ENCODE data around the gene MBD2.

The MBD2 gene

DNA sequence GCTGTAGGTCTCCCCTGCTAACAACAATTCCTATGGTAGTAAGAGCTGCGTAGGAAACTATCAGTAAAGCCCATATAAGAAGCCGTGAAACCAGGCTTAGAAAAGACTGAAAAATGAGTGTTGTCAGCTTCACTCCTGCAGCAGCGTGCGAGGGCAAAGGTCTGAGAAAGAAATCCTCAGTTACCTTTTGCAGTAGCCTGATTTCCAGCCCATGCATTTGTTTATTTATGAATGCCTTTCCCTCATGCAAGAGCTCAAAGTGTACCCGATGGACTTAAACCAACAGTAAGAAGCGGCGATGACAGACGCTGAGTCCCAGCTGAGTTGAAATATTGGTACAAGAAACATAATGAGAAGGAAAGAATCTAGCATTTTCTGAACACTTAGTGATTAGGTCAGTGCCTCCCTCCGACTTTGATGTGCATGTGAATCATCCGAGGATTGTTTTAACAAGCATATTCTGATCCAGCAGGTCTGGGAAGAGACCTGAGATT, 29.8 kb upstream of the MBD2 start:
- Histone ChIP-seq H3K9ac (ENCODE audit: low read length) (peak overlapping the region; percentile 30), H3K4me1 (ENCODE audit: control insufficient read depth, insufficient read depth, low read length) (peaks cover 65% of the 10 kb centered on the region), H3K36me3 (ENCODE audit: control insufficient read depth, insufficient read depth, low read length, severe bottlenecking) (no peaks in the 10 kb centered on the region), H3K27me3 (replicated peaks; ENCODE audit: control insufficient read depth, insufficient read depth, low read length) (no peaks in the 10 kb centered on the region), H3K9me3 (ENCODE audit: control insufficient read depth, low read length) (no peaks in the 10 kb centered on the region), H3K4me3 (ENCODE audit: low read length) (peak overlapping the region; percentile 43)
- peak; percentile 63 for DNase-seq (ENCODE audit: low read depth)

DNA sequence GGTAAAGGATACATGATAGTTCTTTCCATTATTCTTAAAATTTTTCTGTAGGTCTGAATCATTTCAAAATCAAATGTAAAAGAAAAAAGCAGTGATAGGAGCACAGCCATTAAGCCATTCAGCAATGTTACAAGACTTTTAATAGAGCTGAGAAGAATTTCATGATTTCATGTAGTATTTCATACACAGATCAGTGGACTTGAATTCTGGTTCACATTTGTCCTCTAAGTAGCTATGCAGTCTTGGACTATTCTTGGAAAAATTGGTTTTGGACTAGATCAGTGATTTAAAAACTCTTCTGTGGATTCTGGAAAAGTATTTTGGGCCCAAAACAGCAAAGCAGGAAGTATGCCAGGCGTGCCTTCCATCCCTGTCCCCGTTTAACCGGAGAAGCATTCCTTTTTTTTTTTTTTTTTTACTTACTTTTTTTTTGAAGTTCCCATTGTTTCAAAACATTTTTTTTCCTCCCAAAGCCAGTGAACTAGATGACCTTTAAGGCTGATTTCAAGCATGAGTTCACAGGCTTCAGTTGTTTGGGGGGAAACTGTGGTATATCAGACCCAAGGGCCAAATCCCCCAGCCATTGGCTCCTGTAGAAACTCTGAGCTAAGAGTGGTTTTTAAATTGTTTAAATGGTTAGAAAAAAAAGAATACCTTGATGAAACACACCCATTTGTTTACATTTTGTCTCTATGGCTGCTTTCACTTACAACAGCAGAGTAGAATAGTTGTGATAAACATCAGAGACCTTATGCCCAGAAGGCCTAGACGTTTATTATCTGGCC, 27.3 kb upstream of the MBD2 start:
- H3K27me3 ChIP-seq (replicated peaks; ENCODE audit: control insufficient read depth, insufficient read depth, low read length) = no peaks in the 10 kb centered on the region
- H3K36me3 ChIP-seq (ENCODE audit: control insufficient read depth, insufficient read depth, low read length, severe bottlenecking) = no peaks in the 10 kb centered on the region
- peaks cover 45% of the 10 kb centered on the region for H3K4me1 ChIP-seq (ENCODE audit: control insufficient read depth, insufficient read depth, low read length)
- no peaks in the 10 kb centered on the region for H3K9me3 ChIP-seq (ENCODE audit: control insufficient read depth, low read length)
- DNase-seq (ENCODE audit: low read depth) = no peak
- peak overlapping the region; percentile 17 for H3K4me3 ChIP-seq (ENCODE audit: low read length)
- peak overlapping the region; percentile 70 for H3K9ac ChIP-seq (ENCODE audit: low read length)

DNA sequence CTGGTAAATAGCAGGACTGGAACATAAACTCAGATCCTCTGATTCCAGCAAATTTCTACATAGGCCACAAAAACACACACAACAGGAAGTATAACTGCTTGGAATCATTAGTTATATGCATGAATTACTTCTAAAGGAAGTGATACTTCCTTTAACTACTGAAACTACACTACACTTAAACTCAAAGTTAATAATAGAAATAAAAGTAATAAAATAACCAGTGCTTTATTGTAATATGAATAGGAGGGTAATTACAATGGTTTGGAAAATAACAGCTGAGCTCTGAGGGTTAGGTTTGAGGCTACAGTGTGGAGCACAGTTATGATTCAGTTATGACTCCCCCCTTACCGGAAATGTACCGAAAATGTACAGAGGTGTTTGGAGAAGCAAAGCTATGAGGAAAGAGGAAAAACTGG, 26.4 kb upstream of the MBD2 start:
- no peaks in the 10 kb centered on the region for H3K9me3 ChIP-seq (ENCODE audit: control insufficient read depth, low read length)
- no peaks in the 10 kb centered on the region for H3K27me3 ChIP-seq (replicated peaks; ENCODE audit: control insufficient read depth, insufficient read depth, low read length)
- DNase-seq (ENCODE audit: low read depth) = no peak
- no peak overlapping the region for H3K4me3 ChIP-seq (ENCODE audit: low read length)
- H3K4me1 ChIP-seq (ENCODE audit: control insufficient read depth, insufficient read depth, low read length) = peaks cover 38% of the 10 kb centered on the region
- H3K36me3 ChIP-seq (ENCODE audit: control insufficient read depth, insufficient read depth, low read length, severe bottlenecking) = no peaks in the 10 kb centered on the region
- H3K9ac ChIP-seq (ENCODE audit: low read length) = peak overlapping the region; percentile 70

DNA sequence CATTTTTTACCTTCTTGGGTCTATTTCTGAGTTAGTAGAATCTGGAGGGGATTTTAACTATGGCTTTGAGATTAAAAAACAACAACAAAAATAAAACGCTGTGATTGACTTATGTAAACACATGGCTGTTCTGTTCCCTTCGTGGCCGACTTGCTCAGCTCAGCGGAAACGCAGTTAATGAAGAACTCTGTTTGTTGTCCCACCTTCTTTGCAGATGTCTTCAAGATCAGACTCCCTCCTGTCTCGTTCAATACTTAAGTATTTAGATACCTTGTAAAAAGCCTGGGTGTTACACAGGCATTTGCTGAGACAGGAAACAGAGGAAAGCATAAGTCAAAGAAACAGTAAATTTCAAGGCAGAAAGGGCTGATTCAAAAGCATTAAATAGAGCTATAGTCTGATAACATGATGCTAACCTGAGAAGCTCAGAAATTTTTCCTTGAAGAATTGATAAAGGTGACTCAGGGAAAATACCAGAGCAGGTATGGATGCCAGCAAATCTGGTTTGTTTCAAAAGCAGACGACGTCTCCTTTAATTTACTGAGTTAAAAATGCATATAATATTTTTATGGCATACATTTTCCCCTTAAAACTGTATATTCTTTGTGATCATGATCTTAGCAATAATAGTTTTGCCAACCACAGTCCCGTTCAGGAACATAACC, 23.2 kb upstream of the MBD2 start:
- H3K9ac ChIP-seq (ENCODE audit: low read length) = no peak overlapping the region
- no peaks in the 10 kb centered on the region for H3K9me3 ChIP-seq (ENCODE audit: control insufficient read depth, low read length)
- H3K36me3 ChIP-seq (ENCODE audit: control insufficient read depth, insufficient read depth, low read length, severe bottlenecking) = no peaks in the 10 kb centered on the region
- peaks cover 19% of the 10 kb centered on the region for H3K4me1 ChIP-seq (ENCODE audit: control insufficient read depth, insufficient read depth, low read length)
- DNase-seq (ENCODE audit: low read depth) = no peak
- H3K4me3 ChIP-seq (ENCODE audit: low read length) = no peak overlapping the region
- no peaks in the 10 kb centered on the region for H3K27me3 ChIP-seq (replicated peaks; ENCODE audit: control insufficient read depth, insufficient read depth, low read length)

DNA sequence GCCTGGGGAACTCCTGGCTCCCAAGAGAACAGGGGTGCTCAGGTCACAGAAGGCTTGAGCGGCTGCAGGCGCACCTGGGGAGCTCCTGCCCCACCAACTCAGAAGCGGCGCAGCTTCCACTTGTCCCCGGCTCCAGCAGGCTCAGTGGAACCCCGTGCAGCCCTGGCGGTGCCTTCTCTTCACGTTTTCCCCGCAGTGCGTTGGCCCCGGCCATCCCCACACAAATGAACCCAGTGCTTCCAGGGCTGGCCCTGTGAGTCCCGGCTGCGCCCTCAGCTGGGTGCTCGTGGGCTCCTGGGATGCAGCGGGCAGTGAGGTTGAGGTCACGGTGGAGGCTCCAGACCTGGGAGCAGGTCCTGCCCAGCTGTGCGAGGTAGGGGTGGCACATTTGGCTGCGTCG, 17.9 kb upstream of the MBD2 start:
- Histone ChIP-seq H3K4me1 (ENCODE audit: control insufficient read depth, insufficient read depth, low read length) (peaks cover 23% of the 10 kb centered on the region), H3K9ac (ENCODE audit: low read length) (no peak overlapping the region), H3K36me3 (ENCODE audit: control insufficient read depth, insufficient read depth, low read length, severe bottlenecking) (no peaks in the 10 kb centered on the region), H3K4me3 (ENCODE audit: low read length) (no peak overlapping the region), H3K9me3 (ENCODE audit: control insufficient read depth, low read length) (no peaks in the 10 kb centered on the region), H3K27me3 (replicated peaks; ENCODE audit: control insufficient read depth, insufficient read depth, low read length) (no peaks in the 10 kb centered on the region)
- no peak for DNase-seq (ENCODE audit: low read depth)

DNA sequence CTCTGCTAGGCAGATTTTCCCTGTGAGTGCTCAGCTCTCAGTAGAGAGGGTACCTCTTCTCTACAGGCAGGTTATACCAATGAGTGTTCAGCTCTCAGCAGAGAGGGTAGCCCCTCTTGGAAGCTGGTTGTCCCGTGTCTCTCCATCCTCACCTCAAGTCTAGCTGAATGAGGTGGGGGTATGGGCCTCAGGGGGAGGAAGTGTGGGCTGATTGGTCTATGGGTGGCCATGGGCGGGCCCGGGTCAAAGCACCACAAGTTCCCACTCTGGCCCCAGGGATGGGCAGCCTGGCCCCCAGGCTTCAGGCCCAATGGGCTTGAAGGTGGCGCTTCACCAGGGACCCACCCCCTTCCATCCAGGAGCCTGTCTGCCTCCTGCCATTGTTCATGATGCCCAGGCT, 17.0 kb upstream of the MBD2 start:
- H3K9me3 ChIP-seq (ENCODE audit: control insufficient read depth, low read length) = no peaks in the 10 kb centered on the region
- H3K27me3 ChIP-seq (replicated peaks; ENCODE audit: control insufficient read depth, insufficient read depth, low read length) = no peaks in the 10 kb centered on the region
- H3K36me3 ChIP-seq (ENCODE audit: control insufficient read depth, insufficient read depth, low read length, severe bottlenecking) = no peaks in the 10 kb centered on the region
- H3K4me3 ChIP-seq (ENCODE audit: low read length) = no peak overlapping the region
- no peak for DNase-seq (ENCODE audit: low read depth)
- H3K9ac ChIP-seq (ENCODE audit: low read length) = no peak overlapping the region
- H3K4me1 ChIP-seq (ENCODE audit: control insufficient read depth, insufficient read depth, low read length) = peaks cover 23% of the 10 kb centered on the region

DNA sequence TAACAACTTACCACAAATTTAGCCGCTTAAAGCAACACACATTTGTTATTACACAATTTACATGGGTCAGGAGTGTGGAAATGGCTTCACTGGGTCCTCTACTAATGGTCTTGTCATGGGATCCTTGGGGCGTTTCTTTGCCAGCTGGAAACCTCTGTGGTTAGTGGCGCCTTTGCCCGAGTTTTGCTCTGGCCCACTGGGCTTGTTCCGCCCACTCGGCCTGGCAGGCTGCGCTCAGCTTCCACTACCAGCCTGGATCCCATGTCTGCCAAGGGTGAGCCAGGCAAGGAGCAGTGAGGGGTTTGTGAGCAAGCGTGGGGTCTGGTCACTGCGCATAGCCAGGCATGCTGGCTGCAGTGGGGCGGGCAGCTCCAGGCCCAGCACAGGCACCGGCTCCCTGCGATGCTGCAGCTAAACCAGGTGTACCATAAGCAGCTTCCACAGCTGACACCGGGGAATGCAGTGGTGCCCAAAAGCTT, 16.2 kb upstream of the MBD2 start:
- Histone ChIP-seq H3K27me3 (replicated peaks; ENCODE audit: control insufficient read depth, insufficient read depth, low read length) (no peaks in the 10 kb centered on the region), H3K4me3 (ENCODE audit: low read length) (no peak overlapping the region), H3K4me1 (ENCODE audit: control insufficient read depth, insufficient read depth, low read length) (peaks cover 23% of the 10 kb centered on the region), H3K36me3 (ENCODE audit: control insufficient read depth, insufficient read depth, low read length, severe bottlenecking) (no peaks in the 10 kb centered on the region), H3K9me3 (ENCODE audit: control insufficient read depth, low read length) (no peaks in the 10 kb centered on the region), H3K9ac (ENCODE audit: low read length) (no peak overlapping the region)
- DNase-seq (ENCODE audit: low read depth) = no peak

DNA sequence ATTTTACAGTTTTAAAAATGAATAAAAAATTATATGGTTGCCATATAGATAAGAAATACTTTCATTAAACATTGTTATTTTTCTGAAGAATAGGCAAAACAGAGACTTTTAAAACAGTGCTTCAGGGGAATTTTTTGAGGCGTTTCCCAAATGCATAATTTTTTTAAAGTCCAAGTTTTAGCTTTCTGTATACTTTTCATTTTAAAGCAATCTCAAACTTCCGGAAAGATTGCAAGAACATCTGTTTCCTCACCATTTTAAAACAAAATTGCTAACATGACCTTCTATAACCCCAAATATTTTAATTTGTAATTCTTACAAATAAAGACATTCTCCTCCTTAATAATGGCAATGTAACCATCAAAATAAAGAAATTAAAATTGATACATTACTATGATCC, 15.1 kb upstream of the MBD2 start:
- Histone ChIP-seq H3K9me3 (ENCODE audit: control insufficient read depth, low read length) (no peaks in the 10 kb centered on the region), H3K4me1 (ENCODE audit: control insufficient read depth, insufficient read depth, low read length) (peaks cover 23% of the 10 kb centered on the region), H3K36me3 (ENCODE audit: control insufficient read depth, insufficient read depth, low read length, severe bottlenecking) (no peaks in the 10 kb centered on the region), H3K4me3 (ENCODE audit: low read length) (no peak overlapping the region), H3K9ac (ENCODE audit: low read length) (peak overlapping the region; percentile 39), H3K27me3 (replicated peaks; ENCODE audit: control insufficient read depth, insufficient read depth, low read length) (no peaks in the 10 kb centered on the region)
- DNase-seq (ENCODE audit: low read depth) = peak; percentile 27

DNA sequence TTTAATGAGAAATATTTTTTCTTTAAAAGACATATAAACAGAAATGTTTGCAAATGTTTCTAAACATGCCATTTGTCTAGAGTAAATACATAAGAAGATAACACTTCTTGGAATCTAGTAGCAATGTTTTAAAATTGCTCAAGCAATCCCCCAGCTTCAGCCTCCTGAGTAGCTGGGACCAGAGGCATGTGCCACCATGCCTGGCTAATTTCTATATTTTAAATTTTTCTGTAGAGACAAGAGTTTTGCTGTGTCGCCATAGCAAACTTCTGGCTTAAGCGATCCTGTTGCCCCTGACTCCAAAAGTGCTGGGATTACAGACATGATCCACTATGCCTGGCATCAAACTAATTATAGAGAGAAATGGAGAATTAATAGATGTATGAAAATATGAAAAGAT, 14.6 kb upstream of the MBD2 start:
- Histone ChIP-seq H3K27me3 (replicated peaks; ENCODE audit: control insufficient read depth, insufficient read depth, low read length) (no peaks in the 10 kb centered on the region), H3K9ac (ENCODE audit: low read length) (peak overlapping the region; percentile 39), H3K36me3 (ENCODE audit: control insufficient read depth, insufficient read depth, low read length, severe bottlenecking) (no peaks in the 10 kb centered on the region), H3K4me1 (ENCODE audit: control insufficient read depth, insufficient read depth, low read length) (peaks cover 23% of the 10 kb centered on the region), H3K4me3 (ENCODE audit: low read length) (no peak overlapping the region), H3K9me3 (ENCODE audit: control insufficient read depth, low read length) (no peaks in the 10 kb centered on the region)
- DNase-seq (ENCODE audit: low read depth) = peak; percentile 16

DNA sequence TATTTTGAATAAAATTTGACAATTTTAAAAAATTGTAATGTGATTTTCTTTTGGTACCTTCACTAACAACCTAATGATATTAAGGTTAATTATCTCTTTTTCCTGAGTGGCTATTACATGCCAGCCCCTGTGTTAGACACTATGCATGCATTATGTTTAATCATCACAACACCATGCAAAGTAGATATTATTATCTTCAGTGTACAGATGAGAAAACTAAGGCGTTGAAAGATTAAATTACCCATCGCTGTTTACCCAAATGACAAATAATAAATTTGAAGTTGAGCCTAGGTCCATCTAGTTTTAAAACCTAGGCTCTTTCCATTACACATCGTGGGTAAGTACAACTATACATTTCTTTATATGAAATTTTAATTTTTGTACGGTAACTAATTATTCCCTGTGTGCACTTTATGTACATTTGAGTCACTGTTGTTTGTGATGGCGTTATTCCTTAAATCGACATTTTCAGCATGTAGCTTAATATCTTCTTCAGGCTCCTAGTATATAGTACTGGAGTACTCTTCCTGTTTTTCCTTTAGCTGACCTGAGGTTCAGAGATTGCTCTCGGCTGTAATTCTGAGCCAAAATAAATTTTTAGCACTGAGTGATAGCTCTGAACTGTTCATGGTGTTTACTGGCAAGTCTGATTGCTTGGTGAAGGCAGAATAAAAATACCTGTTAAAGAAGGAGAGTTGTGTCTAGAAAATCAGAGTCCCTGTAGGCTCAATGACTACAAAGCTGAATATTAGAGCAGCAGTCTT, 13.9 kb upstream of the MBD2 start:
- DNase-seq (ENCODE audit: low read depth) = no peak
- H3K9me3 ChIP-seq (ENCODE audit: control insufficient read depth, low read length) = no peaks in the 10 kb centered on the region
- no peak overlapping the region for H3K4me3 ChIP-seq (ENCODE audit: low read length)
- H3K4me1 ChIP-seq (ENCODE audit: control insufficient read depth, insufficient read depth, low read length) = peaks cover 23% of the 10 kb centered on the region
- H3K27me3 ChIP-seq (replicated peaks; ENCODE audit: control insufficient read depth, insufficient read depth, low read length) = no peaks in the 10 kb centered on the region
- H3K9ac ChIP-seq (ENCODE audit: low read length) = no peak overlapping the region
- no peaks in the 10 kb centered on the region for H3K36me3 ChIP-seq (ENCODE audit: control insufficient read depth, insufficient read depth, low read length, severe bottlenecking)

DNA sequence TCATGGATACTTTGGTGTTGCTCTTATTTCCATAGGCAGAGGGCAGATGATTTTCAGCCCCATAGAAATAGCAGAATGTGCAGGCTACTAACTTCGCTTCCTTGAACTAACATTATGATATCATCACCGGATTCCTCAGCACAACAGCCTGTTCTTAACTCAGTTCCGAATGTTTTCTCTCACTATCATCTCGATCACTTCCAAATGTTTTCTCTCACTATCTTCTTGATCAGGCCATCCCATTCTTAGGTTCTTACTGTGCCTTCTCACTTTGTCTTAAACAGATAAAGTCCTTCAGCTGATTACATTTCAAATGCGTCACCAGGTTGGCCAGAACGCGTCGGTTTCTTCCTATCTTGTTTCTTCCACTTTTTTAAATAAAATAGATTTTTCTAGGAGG, 11.4 kb upstream of the MBD2 start:
- no peak for DNase-seq (ENCODE audit: low read depth)
- Histone ChIP-seq H3K9ac (ENCODE audit: low read length) (no peak overlapping the region), H3K4me3 (ENCODE audit: low read length) (no peak overlapping the region), H3K36me3 (ENCODE audit: control insufficient read depth, insufficient read depth, low read length, severe bottlenecking) (no peaks in the 10 kb centered on the region), H3K4me1 (ENCODE audit: control insufficient read depth, insufficient read depth, low read length) (peaks cover 17% of the 10 kb centered on the region), H3K27me3 (replicated peaks; ENCODE audit: control insufficient read depth, insufficient read depth, low read length) (no peaks in the 10 kb centered on the region), H3K9me3 (ENCODE audit: control insufficient read depth, low read length) (no peaks in the 10 kb centered on the region)

Data from adipocyte (in vitro differentiated cells).